HepG2 (cell line): ENCODE measurements around the gene CD4. TPM values are rescaled to one million over a fixed set of nuclear protein-coding genes. Genes with fewer than 3 reads are reported as not detected.

Experiments used
- CEBPB ChIP-seq: IDR thresholded peaks from 2 replicates; pipeline ENCODE4 v1.6.1; 2011; ENCODE audit warnings: low read depth, low read length, improper control_type of control experiment, borderline replicate concordance
- CHD2 ChIP-seq: IDR thresholded peaks from 2 replicates; pipeline ENCODE4 v1.6.1; 2011; ENCODE audit warnings: low read depth, low read length, improper control_type of control experiment
- CSRNP1 ChIP-seq: sonication (generic); formaldehyde crosslinking; IDR thresholded peaks from 2 replicates; pipeline ENCODE4 v1.8.1; 2023; ENCODE audit warnings: mild to moderate bottlenecking, missing genetic modification reagents
- CTCF ChIP-seq: sonication (generic); formaldehyde crosslinking; IDR thresholded peaks from 2 replicates; pipeline ENCODE4 v1.5.0; 2020; ENCODE audit warnings: mild to moderate bottlenecking, missing genetic modification reagents, moderate library complexity
- FOXO4 ChIP-seq: sonication (generic); formaldehyde crosslinking; conservative IDR thresholded peaks from 2 replicates; pipeline ENCODE4 v1.8.1; 2023; ENCODE audit warnings: missing genetic modification reagents
- GFI1 ChIP-seq: sonication (generic); formaldehyde crosslinking; IDR thresholded peaks from 2 replicates; pipeline ENCODE4 v1.5.0; 2020; ENCODE audit warnings: missing genetic modification reagents, mild to moderate bottlenecking, borderline replicate concordance
- KDM2A ChIP-seq: sonication (generic); formaldehyde crosslinking; IDR thresholded peaks from 2 replicates; pipeline ENCODE4 v1.4.0; 2020; ENCODE audit warnings: low read depth, missing genetic modification reagents, borderline replicate concordance
- MAF1 ChIP-seq: sonication (generic); formaldehyde crosslinking; IDR thresholded peaks from 2 replicates; pipeline ENCODE4 v1.5.0; 2020; ENCODE audit warnings: missing genetic modification reagents, borderline replicate concordance
- PAWR ChIP-seq: sonication (generic); formaldehyde crosslinking; IDR thresholded peaks from 2 replicates; pipeline ENCODE4 v1.4.0; 2020; ENCODE audit warnings: missing genetic modification reagents, mild to moderate bottlenecking, borderline replicate concordance
- SALL1 ChIP-seq: sonication (generic); formaldehyde crosslinking; IDR thresholded peaks from 2 replicates; pipeline ENCODE4 v1.8.0; 2022; ENCODE audit warnings: mild to moderate bottlenecking, missing genetic modification reagents
- TERF1 ChIP-seq: sonication (generic); formaldehyde crosslinking; IDR thresholded peaks from 2 replicates; pipeline ENCODE4 v1.8.0; 2022; ENCODE audit warnings: mild to moderate bottlenecking, missing genetic modification reagents, moderate library complexity
- TFE3 ChIP-seq: IDR thresholded peaks from 2 replicates; pipeline ENCODE4 v1.6.1; 2016
- TMF1 ChIP-seq: sonication (generic); formaldehyde crosslinking; IDR thresholded peaks from 2 replicates; pipeline ENCODE4 v1.8.1; 2022; ENCODE audit warnings: low read depth, missing genetic modification reagents
- ZFP90 ChIP-seq: sonication (generic); formaldehyde crosslinking; IDR thresholded peaks from 2 replicates; pipeline ENCODE4 v1.8.0; 2022; ENCODE audit warnings: missing genetic modification reagents, mild to moderate bottlenecking, inconsistent platforms, borderline replicate concordance
- ZNF280D ChIP-seq: sonication (generic); formaldehyde crosslinking; IDR thresholded peaks from 2 replicates; pipeline ENCODE4 v1.5.1; 2020; ENCODE audit warnings: mild to moderate bottlenecking, missing genetic modification reagents
- polyA plus RNA-seq, 8 experiments: library from polyadenylated mRNA; depleted of rRNA in 3 of 8; stranded (reverse) in 7 of 8; unstranded in 1 of 8; fragments of >200 nt; fragmentation: Illumina TruSeq in 4 of 8; extraction: Trizol in 4 of 8; gene quantifications; 2 replicates each; pipeline versions ENCODE4 v1.2.1 to v1.2.3, GENCODE V29; 2011 to 2016; ENCODE audit warnings: low read depth in 4 of 8, missing spikeins in 1 of 8, mixed read lengths in 1 of 8; ENCODE audit not compliant: insufficient read depth in 1 of 8
- total RNA-seq, 5 experiments: library from RNA; depleted of rRNA; stranded (reverse); fragments of >200 nt; fragmentation: Illumina TruSeq; extraction: Trizol; gene quantifications; 2 replicates each; pipeline ENCODE4 v1.2.3, GENCODE V29; 2016; ENCODE audit warnings: low read depth in 1 of 5

Gene CD4
- total and polyA plus RNA-seq, 2 of the 13 experiments (the other 11 are each of a cell fraction or from before 2014, with no cell fraction given) = 0.07 to 0.95 TPM

- TF ChIP-seq PAWR (no peak), CTCF (CRISPR knock-in tag) (0 out of 2 replicates have a peak, but pooled peaks have one; percentile 7), FOXO4 (CRISPR knock-in tag) (no peak), GFI1 (no peak), TERF1 (CRISPR knock-in tag) (no peak), TFE3 (CRISPR knock-in tag) (peak; percentile 50; the same call in 1 of the 2 replicates), ZFP90 (peak; percentile 40), TMF1 (no peak), CEBPB (no peak), CHD2 (peak; percentile 62; the same call in 1 of the 2 replicates), SALL1 (peak; percentile 62), CSRNP1 (CRISPR knock-in tag) (no peak), MAF1 (CRISPR knock-in tag) (no peak), KDM2A (CRISPR knock-in tag) (peak; percentile 6; the same call in 1 of the 2 replicates), ZNF280D (CRISPR knock-in tag) (0 out of 2 replicates have a peak, but pooled peaks have one; percentile 20)
These were observed 62.8 kb downstream of the CD4 start, which contains the start of gene USP5 (continued) for GRCh38 chr12:6851921-6852650.
